AG09319 (cell line): ENCODE measurements around the gene PRTG.
A peak's percentile ranks its signal among the peaks of the same experiment; 100 is the strongest.
"Not testable (repeated sequence)": the region's sequence is repeated elsewhere in the genome, so short reads cannot be mapped to it uniquely, and the experiment has no call there.

Source experiments
- DNase-seq: peaks from one replicate; pipeline ENCODE4 v3.0.0-alpha.2; 2010; ENCODE audit warnings: low read depth; ENCODE audit errors: extremely low read depth
- CTCF ChIP-seq: IDR thresholded peaks from 2 replicates; pipeline ENCODE4 v1.5.1; 2011; ENCODE audit warnings: low read depth, mild to moderate bottlenecking, inconsistent platforms, low read length, moderate library complexity

Gene PRTG

GRCh38 chr15:55698653-55699052 is 44.3 kb downstream of the PRTG start:
- TF ChIP-seq CTCF, result no peak
- no peak for DNase-seq

- DNase-seq, result no peak
- no peak for TF ChIP-seq CTCF
Measured at GRCh38 chr15:55696221-55696620, 46.7 kb downstream of the PRTG start.

GRCh38 chr15:55695432-55695831 is 47.5 kb downstream of the PRTG start:
- no peak for TF ChIP-seq CTCF
- no peak for DNase-seq

GRCh38 chr15:55694652-55695150 is 48.3 kb downstream of the PRTG start:
- no peak for DNase-seq
- no peak for TF ChIP-seq CTCF

- DNase-seq, result not testable (repeated sequence)
Measured at GRCh38 chr15:55693116-55693515, 49.8 kb downstream of the PRTG start.

- TF ChIP-seq CTCF, result no peak
- DNase-seq, result no peak
Measured at GRCh38 chr15:55687792-55688191, 55.2 kb downstream of the PRTG start.

GRCh38 chr15:55685286-55685685 is 57.7 kb downstream of the PRTG start:
- DNase-seq, result peak; percentile 54

More at GRCh38 chr15:55685286-55685685, 57.7 kb downstream of the PRTG start:
- no peak for TF ChIP-seq CTCF
